Prostate gland (tissue), 2 donors: Measurements from ENCODE around the gene COL12A1. TPM values are rescaled to one million over a fixed set of nuclear protein-coding genes. Genes with fewer than 3 reads are reported as not detected.

ENCODE experiments used
- DNase-seq: peaks from one replicate; pipeline ENCODE4 v3.0.0-alpha.2; 2019; ENCODE audit warnings: low spot score
- H3K27ac ChIP-seq, 2 donors: fragments of 200-600 bp; sonication (generic); 2 replicates each; pipeline ENCODE4 v1.5.1; 2017 to 2019
- H3K27me3 ChIP-seq: fragments of 200-600 bp; sonication (generic); replicated peaks from 2 replicates; pipeline ENCODE4 v1.5.1; 2019; ENCODE audit not compliant: insufficient read depth
- H3K36me3 ChIP-seq, 2 donors: fragments of 200-600 bp; sonication (generic); 1 replicate in 1 of 2; 2 replicates in 1 of 2; pipeline versions ENCODE4 v1.5.1 to v1.8.1; 2017 to 2019
- H3K4me1 ChIP-seq: fragments of 200-600 bp; sonication (generic); replicated peaks from 2 replicates; pipeline ENCODE4 v1.5.1; 2019
- H3K4me3 ChIP-seq, 2 donors: fragments of 200-600 bp; sonication (generic); 2 replicates each; pipeline ENCODE4 v1.5.1; 2017 to 2019
- H3K9me3 ChIP-seq: fragments of 200-600 bp; sonication (generic); 2 replicates; pipeline ENCODE4 v1.5.1; 2017
- CTCF ChIP-seq, 4 experiments: fragments of 200-600 bp in 2 of 4; fragments of 450-650 bp in 2 of 4; sonication (generic) in 2 of 4; IDR thresholded peaks; 1 replicate in 3 of 4; 2 replicates in 1 of 4; pipeline ENCODE4 v1.5.1; 2016 to 2019; ENCODE audit warnings: antibody characterized with exemption in 4 of 4, mild to moderate bottlenecking in 2 of 4, moderate library complexity in 2 of 4
- POLR2A ChIP-seq: fragments of 450-650 bp; IDR thresholded peaks from one replicate; pipeline ENCODE4 v1.6.1; 2016; ENCODE audit warnings: antibody characterized with exemption, mild to moderate bottlenecking
- POLR2AphosphoS5 ChIP-seq: sonication (generic); formaldehyde crosslinking; IDR thresholded peaks from one replicate; pipeline ENCODE4 v1.6.1; 2017; ENCODE audit warnings: antibody characterized with exemption
- WGBS: methylation state at CpG from one replicate; pipeline ENCODE4 v1.1.5; 2018; 5-methylcytosine and 5-hydroxymethylcytosine counted together
- intact Hi-C: fragments of 100-400 bp; cut with DNase I; formaldehyde crosslinking; loops from one replicate; pipeline ENCODE4 v1.14.2; 2022
- total RNA-seq, 2 donors: library from RNA; depleted of rRNA; stranded (reverse); fragments of >200 nt; gene quantifications; one replicate each; pipeline ENCODE4 v1.1.0, GENCODE V29; 2016

Gene COL12A1
- total RNA-seq, 2 donors from 2014 or later: 8.6 to 40.6 TPM

GRCh38 chr6:75065523-75065922 is 140.3 kb downstream of the COL12A1 start:
- Histone ChIP-seq H3K36me3 (no peaks in the 10 kb centered on the region), H3K4me3 (no peak overlapping the region), H3K27me3 (no peaks in the 10 kb centered on the region), H3K27ac (no peak overlapping the region), H3K9me3 (no peaks in the 10 kb centered on the region), H3K4me1 (no peaks in the 10 kb centered on the region)
- DNase-seq: no peak
- no peak for TF ChIP-seq POLR2AphosphoS5
- no peak for TF ChIP-seq POLR2A
- TF ChIP-seq CTCF (IDR thresholded peaks at IDR 0.05): no peak
- intact Hi-C loops: no loop called here
- 24% methylated on average over 5 of the region's 5 CpGs for WGBS

GRCh38 chr6:75052491-75052890 is 153.4 kb downstream of the COL12A1 start:
- Histone ChIP-seq H3K4me3 (no peak overlapping the region), H3K27ac (no peak overlapping the region), H3K9me3 (no peaks in the 10 kb centered on the region), H3K36me3 (no peaks in the 10 kb centered on the region), H3K27me3 (no peaks in the 10 kb centered on the region), H3K4me1 (no peaks in the 10 kb centered on the region)
- no peak for TF ChIP-seq POLR2A
- TF ChIP-seq POLR2AphosphoS5: no peak
- TF ChIP-seq CTCF (IDR thresholded peaks at IDR 0.05): no peak
- WGBS: 77% methylated on average over 3 of the region's 3 CpGs
- intact Hi-C loops: no loop called here
- no peak for DNase-seq

GRCh38 chr6:75049308-75049707 is 156.5 kb downstream of the COL12A1 start:
- TF ChIP-seq CTCF (IDR thresholded peaks at IDR 0.05) (no peak), POLR2AphosphoS5 (no peak), POLR2A (no peak)
- intact Hi-C loops: no loop called here
- no peaks in the 10 kb centered on the region for H3K27me3 ChIP-seq
- H3K4me1 ChIP-seq: no peaks in the 10 kb centered on the region
- DNase-seq: no peak
- H3K27ac ChIP-seq: no peak overlapping the region
- no peak overlapping the region for H3K4me3 ChIP-seq
- H3K9me3 ChIP-seq: no peaks in the 10 kb centered on the region
- H3K36me3 ChIP-seq: no peaks in the 10 kb centered on the region

- Histone ChIP-seq H3K27ac (no peak overlapping the region), H3K9me3 (no peaks in the 10 kb centered on the region), H3K36me3 (no peaks in the 10 kb centered on the region), H3K27me3 (no peaks in the 10 kb centered on the region), H3K4me1 (no peaks in the 10 kb centered on the region), H3K4me3 (no peak overlapping the region)
- no peak for DNase-seq
- TF ChIP-seq POLR2AphosphoS5: no peak
- TF ChIP-seq CTCF (IDR thresholded peaks at IDR 0.05): no peak
- TF ChIP-seq POLR2A: no peak
- intact Hi-C loops: no loop called here
Measured at GRCh38 chr6:75044846-75045245, 161.0 kb downstream of the COL12A1 start.

GRCh38 chr6:75041381-75041780 is 164.5 kb downstream of the COL12A1 start:
- H3K4me1 ChIP-seq: no peaks in the 10 kb centered on the region
- no peaks in the 10 kb centered on the region for H3K36me3 ChIP-seq
- H3K27me3 ChIP-seq: no peaks in the 10 kb centered on the region
- intact Hi-C loops: no loop called here
- WGBS: 63% methylated on average over 2 of the region's 2 CpGs
- no peaks in the 10 kb centered on the region for H3K9me3 ChIP-seq
- H3K27ac ChIP-seq: no peak overlapping the region
- no peak for TF ChIP-seq POLR2AphosphoS5
- no peak for TF ChIP-seq POLR2A
- TF ChIP-seq CTCF (IDR thresholded peaks at IDR 0.05): no peak
- DNase-seq: no peak
- no peak overlapping the region for H3K4me3 ChIP-seq

Other genes starting within 250 kb of the COL12A1 start
- 100 to 1,000 TPM; 136 to 724 TPM for gene COX7A2, start 37.7 kb upstream of the COL12A1 start, total RNA-seq
- gene TMEM30A, start 78.7 kb upstream of the COL12A1 start, total RNA-seq: 10 to 100 TPM; 60.5 to 82.3 TPM